Stimulated activated naive CD4-positive, alpha-beta T cell treated with Interleukin-2 at 50 U/mL for 16 hours (primary cell): ENCODE measurements around the gene SYNJ2.

Experiments used
- DNase-seq: peaks from one replicate; lab custom pipeline; 2025; lab: John Stamatoyannopoulos, UW

The SYNJ2 gene

DNA sequence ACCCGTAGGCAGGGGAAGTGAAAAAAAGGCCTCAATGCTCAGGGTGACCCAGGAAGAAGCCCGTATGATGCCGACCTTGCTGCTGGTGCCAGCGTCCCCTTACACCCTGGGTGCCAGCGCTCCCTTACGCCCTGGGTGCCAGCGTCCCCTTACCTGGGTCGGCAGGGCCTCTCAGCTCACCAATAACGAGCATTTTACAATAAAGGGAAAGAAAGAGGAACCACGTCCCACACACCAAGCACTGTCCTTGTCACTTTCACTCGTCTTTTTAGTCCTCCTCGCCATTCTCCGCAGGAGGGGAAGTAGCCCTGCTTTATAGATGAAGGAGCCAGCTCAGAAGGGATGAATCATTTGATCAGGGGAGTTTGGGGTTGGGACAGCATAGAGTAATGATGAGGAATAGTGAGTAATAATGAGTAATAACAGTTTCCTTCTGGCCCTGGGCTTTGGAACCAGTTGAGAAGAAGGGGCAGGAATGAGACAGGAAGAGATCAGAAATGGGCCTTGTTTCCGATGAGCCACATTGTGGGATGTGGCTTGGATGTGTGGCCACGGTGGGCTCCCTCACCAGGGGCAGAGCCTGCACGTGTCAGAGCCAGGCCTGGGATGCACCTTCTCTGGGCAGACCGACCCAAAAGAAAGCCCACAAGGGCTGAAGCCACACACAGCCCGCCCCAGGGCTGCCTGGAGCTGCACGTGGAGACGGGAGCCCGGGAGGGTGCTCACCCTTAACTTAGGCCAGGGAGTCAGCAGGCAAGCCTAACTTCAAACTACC lies 75.7 kb downstream of the SYNJ2 start:
- DNase-seq: peak; percentile 30

DNA sequence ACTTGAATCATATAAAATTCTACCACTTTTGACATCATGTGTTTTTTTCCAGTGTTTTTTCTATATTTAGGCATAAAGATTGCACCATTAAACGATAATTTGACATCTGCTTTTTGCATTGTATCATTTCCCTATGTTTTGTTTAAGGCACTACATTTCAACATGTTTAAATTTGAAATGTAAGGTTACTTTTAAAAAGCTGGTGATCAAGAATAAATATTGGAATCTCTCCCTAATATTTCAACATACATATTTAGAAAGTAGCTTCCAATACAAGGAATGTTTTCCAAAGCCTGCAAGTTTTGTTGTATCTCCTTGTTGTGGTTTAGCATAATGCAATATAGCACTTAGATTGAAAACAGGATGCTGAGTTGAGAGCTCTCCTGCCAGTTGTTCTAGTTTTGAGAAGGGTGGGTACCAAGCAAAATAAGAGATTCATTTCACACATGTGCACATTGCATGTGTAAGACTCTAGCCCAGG lies 76.5 kb downstream of the SYNJ2 start:
- no peak for DNase-seq

DNA sequence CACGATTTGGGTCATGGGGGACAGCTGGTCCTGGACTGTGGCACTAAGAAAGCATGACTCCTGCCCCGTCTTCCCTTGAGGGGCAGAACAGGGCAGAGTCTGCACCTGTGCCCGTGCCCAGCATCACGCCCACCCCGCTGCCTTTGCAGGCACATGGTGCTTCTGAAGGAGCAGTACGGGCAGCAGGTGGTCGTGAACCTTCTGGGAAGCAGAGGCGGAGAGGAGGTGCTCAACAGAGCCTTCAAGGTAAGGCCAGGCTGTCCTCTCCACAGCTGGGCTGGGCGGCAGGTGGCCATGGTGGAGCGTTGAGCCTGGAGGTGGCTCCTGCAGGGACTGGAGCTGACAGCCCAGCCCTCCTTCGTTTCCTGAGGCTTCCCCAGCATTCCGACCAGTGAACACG lies 77.4 kb downstream of the SYNJ2 start:
- no peak for DNase-seq

DNA sequence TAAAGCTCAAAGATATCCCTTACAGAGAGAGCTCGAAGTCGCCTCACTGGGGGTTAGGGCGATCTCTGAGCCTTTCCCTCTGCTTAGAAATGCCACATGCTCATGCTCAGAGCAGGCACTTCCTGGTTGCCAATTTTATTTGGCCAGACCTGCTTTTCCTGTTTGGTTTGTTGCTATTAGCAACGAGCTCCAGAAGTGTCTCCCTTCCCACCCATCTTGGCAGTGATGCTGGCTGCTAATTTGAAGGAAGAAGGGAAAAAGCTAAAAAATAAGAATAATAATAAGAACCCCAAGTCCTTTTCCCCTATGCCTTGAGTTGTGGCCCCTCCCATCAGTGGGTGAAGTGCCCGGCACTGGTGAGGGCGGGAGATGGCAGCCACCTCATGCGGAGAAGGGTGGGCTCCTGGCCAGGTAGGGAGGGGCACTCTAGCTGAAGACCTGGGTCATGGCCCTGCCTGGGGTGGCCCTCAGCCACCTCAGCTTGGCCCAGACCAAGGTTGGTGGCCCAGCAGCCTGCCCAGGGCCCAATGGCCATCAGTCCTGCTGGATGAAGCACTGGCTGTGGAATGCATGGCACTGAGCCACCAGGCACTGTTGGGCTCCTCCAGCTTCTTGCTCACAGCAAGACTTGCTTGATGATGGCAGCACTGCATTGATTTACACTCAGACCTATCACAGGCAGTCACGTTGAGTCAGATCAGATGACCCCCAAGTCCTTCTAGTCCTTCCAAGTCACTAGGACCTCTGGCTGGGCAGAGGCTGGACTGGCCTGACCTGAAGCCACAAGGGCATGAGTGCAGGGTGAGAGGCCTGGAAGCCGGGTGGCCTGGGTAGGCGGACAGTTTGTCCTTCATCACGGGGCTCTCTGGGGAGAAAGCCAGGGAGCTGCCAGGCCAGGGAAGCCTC lies 79.0 kb downstream of the SYNJ2 start:
- DNase-seq: no peak

DNA sequence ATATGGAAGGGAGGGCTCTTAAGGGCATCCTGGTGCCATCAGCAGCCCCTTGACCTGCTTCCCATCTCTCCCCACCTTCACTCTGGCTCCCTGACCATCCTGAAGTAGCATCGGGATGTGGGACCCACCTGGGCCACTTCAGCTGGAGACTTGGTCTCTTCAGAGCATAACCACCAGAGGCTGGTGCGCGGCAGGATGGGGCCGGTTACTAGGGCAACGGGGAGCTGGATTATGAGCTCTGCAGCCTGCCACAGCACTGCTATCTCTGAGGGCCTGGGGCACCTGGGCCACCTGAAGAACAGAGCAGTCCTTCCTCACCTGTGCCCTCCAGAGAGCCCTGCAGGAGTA lies 79.7 kb downstream of the SYNJ2 start:
- no peak for DNase-seq

DNA sequence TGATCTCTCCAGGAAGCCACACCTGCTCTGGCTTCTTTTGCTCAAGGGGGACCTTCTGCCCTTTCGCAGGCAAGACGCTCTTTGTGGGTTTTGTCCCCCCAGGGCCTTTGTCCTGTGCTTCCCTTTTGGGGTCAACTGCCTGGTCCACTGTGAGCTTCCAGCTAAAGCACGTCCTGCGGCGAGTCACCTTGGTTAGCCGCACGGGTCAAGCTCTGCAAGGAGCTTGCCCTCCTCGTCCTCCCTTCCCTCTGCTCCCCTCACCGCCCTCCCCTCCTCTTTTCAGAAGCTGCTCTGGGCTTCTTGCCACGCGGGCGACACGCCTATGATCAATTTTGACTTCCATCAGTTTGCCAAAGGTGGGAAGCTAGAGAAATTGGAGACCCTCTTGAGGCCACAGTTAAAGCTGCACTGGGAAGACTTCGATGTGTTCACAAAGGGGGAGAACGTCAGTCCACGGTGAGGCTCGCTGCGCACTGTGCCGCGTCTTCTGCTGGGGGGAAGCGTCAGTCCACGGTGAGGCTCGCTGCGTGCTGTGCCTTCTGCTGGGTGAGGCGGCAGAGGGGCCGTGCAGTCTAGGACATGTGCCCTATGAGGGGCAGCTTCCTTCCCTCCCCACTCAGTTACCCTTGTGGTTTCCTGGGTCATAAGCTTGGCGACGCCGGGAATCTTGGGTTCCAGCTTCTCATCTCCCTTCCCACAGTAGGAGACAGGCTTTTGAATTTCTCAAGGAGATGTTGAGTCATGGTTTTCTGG lies 80.2 kb downstream of the SYNJ2 start:
- DNase-seq: no peak

DNA sequence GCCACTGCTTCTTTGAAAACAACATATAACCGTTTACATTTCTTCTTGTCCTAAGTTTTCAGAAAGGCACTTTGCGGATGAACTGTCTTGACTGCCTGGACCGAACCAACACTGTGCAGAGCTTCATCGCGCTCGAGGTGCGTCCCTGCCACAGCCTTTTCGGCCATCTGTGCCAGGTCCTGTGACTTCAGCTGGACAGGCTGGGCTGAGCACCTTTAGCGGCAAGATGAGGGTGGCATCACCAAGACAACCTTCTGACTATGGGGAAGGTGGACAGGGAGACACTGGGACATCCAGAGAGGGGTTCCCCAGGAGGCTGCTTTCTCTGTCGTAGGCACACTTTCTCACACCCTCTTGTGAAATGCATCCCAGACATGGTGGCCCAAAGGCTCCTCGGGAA lies 82.1 kb downstream of the SYNJ2 start:
- DNase-seq: no peak

DNA sequence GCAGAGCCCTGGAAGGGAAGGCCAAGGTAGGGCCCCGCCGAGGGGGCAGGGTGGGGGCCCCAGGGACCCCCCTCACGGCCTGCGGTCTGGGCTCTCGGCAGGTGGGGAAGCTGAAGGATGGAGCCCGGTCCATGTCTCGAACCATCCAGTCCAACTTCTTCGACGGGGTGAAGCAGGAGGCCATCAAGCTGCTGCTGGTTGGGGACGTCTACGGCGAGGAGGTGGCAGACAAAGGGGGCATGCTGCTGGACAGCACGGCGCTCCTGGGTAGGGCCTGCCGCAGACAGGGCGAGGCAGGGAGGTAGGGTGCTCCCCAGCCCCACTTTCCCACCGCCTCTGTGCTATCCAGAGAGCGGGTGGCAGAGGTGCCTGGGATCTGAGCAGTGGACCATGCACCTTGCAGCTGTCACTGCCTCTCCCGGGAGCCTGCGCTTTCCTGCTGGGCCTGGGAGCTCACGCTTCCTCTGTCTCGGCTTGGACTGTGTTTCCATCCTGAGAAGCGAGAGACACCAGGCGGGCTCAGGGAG lies 83.1 kb downstream of the SYNJ2 start:
- DNase-seq: no peak

DNA sequence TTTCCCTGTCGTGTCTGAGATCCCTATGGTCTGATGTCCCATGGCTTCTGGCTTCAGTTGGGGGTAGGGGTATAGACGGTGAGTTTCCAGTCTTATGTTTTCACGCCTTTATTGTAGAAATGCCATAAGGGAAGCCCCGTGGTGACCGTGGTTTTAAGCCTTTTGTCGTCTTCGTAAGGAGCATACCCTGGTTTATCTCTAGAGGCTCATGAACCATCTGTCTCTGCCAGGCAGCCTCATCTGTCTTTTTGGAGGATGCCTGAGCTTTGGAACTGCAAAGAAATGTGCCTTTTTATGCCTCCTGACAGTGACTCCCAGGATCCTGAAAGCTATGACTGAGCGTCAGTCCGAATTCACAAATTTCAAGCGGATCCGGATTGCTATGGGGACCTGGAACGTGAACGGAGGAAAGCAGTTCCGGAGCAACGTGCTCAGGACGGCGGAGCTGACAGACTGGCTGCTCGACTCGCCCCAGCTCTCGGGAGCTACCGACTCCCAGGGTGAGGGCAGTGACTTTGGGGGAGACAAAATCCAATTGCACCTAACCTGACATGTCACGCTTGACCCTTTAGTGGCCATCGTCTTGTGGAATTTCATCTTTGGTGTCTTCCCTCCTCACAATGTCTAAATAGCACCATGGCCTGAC lies 84.6 kb downstream of the SYNJ2 start:
- DNase-seq: no peak

DNA sequence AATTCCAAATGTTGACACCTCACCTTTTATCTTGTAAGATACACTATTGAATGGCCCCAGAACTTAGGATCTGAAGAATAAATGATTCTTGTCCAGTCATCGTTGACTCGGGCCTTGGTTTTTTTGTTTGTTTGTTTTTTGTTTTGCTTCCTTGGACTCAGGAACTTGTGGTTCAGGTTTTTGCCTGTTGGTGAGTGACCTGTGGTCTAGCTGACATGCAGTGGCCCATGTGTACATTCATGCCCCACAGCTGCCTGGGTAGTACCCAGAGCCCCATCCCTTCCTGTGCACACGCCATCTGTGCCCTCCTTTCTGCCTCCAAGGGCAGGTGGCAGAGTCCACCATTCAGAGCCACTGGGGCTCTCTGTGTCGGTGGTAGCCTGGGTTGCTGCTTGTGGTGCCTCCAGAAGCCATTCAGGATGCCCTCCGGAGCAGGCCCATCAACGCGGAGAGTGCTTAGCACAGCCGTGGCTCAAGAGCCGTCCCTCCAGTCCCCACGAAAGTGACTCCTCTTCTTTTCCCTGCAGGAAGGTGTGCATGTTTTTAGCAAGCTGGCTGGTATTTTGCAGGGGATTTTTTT lies 85.9 kb downstream of the SYNJ2 start:
- DNase-seq: no peak

DNA sequence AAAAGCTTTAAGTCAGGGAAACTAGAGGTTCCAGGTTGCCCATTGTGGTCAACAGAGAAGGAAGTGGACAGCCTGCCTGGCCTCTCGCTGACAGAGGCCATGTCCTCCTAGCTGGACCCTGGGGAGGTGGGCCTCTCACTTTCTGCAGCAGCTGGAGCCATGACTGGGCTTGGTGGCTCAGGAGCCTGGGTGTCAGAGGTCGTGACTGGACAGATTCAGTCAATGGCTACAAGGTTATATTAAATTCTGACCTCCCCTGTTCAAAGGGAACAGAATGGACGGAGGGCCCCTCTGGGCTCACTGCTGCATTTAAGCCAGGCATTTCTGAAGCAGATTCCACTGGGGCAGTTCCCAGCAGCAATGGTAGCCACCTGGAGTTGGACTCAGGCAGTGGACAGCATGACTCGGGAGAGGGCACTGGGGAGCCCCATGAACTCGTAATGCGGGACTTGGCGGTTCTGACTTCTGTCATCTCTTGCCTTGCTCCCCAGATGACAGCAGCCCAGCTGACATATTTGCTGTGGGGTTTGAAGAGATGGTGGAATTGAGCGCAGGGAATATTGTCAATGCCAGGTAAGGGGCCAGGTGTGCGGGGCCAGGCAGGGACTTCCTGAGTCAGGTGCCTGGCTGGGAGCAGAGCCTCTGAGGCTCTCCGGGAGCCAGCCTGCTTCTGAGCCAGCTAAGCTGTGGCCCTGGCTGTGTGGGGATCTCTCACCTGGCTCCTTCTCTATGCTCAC lies 86.7 kb downstream of the SYNJ2 start:
- DNase-seq: no peak

DNA sequence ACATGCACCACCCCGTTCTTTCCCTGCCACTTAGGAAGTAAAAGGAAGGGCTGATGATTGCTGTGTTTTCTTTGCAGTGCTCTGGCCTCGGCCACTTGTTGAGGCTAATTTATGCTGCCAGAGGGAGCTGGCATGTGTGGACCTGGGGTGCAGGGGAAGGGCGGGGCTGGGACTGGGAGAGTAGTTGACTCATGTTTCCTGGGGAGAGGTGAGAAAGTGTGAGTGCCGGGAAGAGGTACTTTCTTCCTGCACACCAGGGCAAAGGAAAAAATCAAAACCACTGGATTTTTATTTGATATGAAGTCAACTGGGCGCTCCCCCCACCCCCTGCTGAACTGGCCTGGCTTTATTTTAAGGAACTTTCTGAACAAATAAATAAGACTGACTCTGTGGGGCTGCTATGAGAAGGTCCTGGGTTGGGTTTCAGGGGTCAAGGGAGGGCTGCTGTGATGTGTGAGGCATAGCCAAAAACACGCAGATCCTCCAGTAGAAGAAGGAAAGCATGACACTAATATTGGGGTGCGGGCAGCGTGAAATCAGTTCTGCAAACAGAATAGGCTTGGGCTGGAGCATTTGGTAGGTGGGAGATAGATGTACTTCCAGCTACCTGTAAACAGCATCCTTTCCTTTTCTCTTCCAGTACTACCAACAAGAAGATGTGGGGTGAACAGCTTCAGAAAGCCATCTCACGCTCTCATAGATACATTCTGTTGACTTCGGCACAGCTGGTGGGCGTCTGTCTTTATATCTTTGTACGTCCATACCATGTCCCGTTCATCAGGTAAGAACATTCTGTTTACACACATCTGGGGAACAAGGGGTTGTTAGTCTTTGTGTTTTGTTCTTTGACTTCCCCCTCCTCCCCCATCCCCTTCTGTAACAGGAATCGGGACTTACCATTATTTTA lies 87.5 kb downstream of the SYNJ2 start:
- no peak for DNase-seq

DNA sequence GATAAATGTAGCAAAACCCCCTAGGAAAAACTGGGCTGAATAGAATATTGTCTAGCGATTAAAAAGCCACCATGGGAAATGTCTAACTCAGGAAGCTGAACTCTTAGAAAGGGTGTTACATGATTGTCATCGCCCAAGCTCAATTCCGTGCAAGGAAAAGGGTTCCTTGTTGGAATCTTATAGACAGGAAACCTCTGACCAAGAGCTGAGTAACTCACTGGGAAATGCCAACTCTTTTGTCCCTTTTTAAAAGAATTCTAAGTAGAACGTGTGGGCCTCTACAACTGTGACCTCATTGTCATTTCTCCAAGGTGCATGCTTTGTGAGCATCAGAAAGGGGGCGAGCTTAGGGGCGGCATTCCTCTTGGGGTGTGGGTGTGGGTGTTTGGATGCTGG lies 88.1 kb downstream of the SYNJ2 start:
- no peak for DNase-seq

DNA sequence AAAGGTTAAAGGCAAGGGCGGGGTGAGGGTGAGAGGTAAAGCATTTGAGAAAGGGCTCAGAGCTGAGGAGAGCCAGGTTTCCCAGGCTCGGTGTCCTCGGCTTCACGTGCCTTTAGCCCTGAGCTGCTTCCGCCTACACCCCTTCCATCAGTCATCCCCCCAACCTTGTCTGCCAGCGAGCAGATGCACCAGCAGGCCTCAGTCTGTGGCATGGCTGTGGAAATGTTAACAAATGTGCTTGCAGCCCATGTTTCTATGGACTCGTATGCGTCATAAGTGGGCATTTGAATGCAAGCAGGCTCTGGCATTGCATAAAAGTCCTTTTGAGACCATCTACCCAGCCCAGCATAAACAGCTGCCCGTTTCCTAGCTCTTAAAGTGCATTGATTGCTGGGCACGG lies 88.8 kb downstream of the SYNJ2 start:
- no peak for DNase-seq

DNA sequence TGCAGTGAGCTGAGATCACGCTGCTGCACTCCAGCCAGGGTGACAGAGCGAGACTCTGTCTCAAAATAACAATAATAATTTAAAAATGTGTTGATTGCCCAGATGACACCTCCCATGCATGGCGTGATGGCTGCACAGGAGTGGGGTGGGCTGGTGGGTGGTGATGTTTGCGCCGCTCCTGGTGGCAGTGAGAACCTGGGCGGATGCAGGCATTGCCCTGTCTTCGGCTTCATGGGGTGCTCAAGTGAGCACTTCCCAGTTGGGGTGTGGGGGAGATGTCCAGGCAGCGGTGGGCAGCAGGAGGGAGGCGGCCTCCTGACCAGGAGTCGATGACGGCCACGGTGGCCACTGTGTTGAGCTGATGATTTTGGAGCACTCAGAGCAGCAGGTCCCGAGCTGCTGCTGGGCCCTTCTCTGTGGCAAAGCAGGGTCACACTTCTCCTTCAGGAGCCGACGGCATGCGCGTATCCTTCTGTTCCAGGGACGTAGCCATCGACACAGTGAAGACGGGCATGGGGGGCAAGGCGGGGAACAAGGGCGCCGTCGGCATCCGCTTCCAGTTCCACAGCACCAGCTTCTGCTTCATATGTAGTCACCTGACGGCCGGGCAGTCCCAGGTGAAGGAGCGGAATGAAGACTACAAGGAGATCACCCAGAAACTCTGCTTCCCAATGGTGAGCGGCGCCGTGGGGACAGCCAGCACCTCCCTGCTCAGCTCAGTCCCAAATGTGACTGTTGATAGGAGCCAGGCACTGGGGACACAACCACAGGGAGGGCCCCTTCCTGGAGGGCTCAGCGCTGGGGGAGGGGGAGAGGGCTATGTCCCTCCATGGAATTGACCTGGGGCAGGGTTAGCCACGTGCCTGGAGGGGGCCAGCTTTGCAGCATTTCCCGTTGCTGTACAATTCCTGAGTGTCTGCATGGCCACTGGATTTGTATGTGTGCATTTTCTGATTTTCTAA lies 89.7 kb downstream of the SYNJ2 start:
- no peak for DNase-seq

DNA sequence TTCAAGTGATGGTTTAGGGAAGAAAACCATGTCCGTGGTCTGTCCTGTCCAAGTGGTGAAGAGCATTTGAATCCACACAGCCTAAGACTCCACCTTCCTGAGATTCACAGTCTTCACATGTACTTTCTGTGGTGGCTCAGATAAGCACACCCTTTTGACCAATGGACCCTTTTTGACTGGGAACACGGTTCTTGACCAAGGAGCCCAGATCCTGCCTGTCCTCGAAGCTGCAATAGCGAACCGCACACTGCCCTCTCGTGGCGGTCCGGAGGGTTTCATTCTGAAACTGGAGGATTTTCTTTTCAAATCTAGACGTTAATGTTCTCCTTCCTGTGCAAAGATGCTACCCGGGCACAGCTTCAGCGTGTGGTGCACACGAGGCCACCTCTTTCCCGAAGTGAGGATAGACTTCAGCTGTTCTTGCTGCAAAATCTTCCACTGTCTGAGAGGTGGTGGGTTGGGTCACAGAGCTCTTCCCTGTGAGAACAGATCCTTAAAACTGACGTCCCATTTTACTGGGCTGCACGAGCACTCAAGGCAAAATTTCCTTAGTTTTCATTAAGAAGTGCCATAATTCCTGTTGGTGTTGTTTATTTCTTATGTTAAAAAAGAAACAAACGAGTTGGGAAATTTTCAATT lies 90.5 kb downstream of the SYNJ2 start:
- peak; percentile 59 for DNase-seq

DNA sequence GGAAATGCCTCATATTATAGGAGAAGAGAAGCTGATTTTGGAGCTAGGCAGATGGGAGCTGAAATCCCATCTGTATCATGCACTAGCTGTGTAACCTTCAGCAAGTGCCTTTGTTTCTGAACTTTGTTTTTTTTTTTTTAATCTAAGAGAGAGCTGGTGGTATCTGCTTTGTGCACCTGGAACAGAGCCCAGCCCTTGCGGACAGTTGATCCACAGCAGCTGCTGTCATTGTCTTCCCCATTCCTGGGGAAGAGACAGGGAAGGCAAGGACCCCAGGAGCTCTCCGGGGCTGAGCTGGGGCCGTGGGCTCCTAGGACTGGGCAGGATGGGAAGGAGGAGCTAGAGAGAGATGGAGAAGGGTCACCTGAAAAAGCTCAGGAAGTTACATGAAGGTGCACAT lies 92.1 kb downstream of the SYNJ2 start:
- DNase-seq: no peak

DNA sequence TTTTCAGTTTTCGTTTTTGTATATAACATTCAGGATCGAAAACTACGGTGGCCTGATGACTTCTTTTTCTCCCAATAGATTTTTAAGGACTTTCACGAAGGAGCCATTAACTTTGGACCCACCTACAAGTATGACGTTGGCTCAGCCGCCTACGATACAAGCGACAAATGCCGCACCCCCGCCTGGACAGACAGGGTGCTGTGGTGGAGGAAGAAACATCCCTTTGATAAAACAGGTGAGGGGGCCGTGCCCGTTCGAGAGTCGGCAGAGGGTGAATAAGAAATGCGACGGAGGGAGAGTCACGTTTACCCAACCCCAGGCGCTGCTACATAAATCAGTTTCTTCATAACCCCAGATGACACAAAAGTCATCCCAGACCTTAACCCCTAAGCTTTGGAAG lies 94.9 kb downstream of the SYNJ2 start:
- no peak for DNase-seq
